ENCODE data around the gene SLC26A9. TPM values are rescaled to one million over a fixed set of nuclear protein-coding genes. Genes with fewer than 3 reads are reported as not detected.

The SLC26A9 gene, protein sequence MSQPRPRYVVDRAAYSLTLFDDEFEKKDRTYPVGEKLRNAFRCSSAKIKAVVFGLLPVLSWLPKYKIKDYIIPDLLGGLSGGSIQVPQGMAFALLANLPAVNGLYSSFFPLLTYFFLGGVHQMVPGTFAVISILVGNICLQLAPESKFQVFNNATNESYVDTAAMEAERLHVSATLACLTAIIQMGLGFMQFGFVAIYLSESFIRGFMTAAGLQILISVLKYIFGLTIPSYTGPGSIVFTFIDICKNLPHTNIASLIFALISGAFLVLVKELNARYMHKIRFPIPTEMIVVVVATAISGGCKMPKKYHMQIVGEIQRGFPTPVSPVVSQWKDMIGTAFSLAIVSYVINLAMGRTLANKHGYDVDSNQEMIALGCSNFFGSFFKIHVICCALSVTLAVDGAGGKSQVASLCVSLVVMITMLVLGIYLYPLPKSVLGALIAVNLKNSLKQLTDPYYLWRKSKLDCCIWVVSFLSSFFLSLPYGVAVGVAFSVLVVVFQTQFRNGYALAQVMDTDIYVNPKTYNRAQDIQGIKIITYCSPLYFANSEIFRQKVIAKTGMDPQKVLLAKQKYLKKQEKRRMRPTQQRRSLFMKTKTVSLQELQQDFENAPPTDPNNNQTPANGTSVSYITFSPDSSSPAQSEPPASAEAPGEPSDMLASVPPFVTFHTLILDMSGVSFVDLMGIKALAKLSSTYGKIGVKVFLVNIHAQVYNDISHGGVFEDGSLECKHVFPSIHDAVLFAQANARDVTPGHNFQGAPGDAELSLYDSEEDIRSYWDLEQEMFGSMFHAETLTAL
- not detected for total RNA-seq (2021; ENCODE audit: unreplicated experiment)
- polyA plus RNA-seq (2012; ENCODE audit: insufficient read length) = not detected
- Bru-seq, nascent RNA = not detected
- percentile 3 among the genes with signal in this experiment for BruChase-seq, experiment 1, labeled RNA remaining after a 2-hour chase
- BruChase-seq, experiment 2, labeled RNA remaining after a 6-hour chase = percentile 4 among the genes with signal in this experiment
- long read RNA-seq = 0 reads

DNA sequence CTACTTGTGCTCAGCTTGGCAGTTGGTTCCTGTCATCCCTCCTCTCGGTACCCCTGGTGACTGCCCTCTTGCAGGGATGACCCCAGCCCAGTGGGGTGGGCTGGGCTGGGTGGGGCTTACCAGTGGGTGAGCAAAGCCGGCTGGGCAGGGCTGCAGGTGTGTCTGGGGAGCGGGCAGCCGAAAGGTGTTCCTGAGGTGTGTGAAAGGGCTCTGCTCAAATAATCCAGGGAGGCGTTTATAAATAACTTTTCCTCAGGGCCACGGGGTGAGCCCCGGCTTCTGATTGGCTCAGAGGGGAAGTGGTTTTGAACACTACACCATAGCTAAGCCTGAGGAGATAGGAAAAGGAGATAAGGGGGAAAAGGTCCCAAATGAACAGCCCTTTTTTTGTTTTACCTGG, at the start of gene SLC26A9:
TSS of gene SLC26A9 (minus strand) at position 212 of the 400 bp plus-strand sequence. CDS start 7,636 bp downstream, outside the sequence.
- POLR2A ChIA-PET = no interaction called here
- DNase-seq (ENCODE audit: low read depth, low spot score) (no peak), ATAC-seq (no peak)
- in situ Hi-C loops (cut with HindIII; ENCODE audit: low pct_unique_long_range_greater_than_20kb, low sequenced_read_pairs) = no loop called here
- Histone ChIP-seq H3K27me3 (ENCODE audit: control insufficient read depth, insufficient read depth, low read length) (peaks cover 16% of the 10 kb centered on the region; the same call in 1 of the 2 replicates), H3K27ac (ENCODE audit: low read length) (no peak within 1 kb of the TSS), H3K4me1 (ENCODE audit: control insufficient read depth, insufficient read depth, low read length) (no peaks in the 10 kb centered on the region), H3K36me3 (ENCODE audit: control insufficient read depth, insufficient read depth, low read length) (no peaks in the 10 kb centered on the region), H3K9me3 (ENCODE audit: control insufficient read depth, insufficient read depth, low read depth, low read length) (no peaks in the 10 kb centered on the region), H3K4me3 (ENCODE audit: low read depth in 2 of 2, low read length in 2 of 2) (no peak within 1 kb of the TSS)
- CTCF ChIA-PET = interaction anchor here (2.0 kb wide), 1 partner anchor 34 kb away, joined by 6 read pairs; no protein-coding TSS in a partner anchor
- TF ChIP-seq POLR2AphosphoS5 (IDR thresholded peaks at IDR 0.05; ENCODE audit: low read depth, low read length) = no peak
- intact Hi-C loops (cut with micrococcal nuclease; ENCODE audit: unreplicated experiment) = no loop called here
- no TSS peak for BruUV-seq (replicated peaks)

DNA sequence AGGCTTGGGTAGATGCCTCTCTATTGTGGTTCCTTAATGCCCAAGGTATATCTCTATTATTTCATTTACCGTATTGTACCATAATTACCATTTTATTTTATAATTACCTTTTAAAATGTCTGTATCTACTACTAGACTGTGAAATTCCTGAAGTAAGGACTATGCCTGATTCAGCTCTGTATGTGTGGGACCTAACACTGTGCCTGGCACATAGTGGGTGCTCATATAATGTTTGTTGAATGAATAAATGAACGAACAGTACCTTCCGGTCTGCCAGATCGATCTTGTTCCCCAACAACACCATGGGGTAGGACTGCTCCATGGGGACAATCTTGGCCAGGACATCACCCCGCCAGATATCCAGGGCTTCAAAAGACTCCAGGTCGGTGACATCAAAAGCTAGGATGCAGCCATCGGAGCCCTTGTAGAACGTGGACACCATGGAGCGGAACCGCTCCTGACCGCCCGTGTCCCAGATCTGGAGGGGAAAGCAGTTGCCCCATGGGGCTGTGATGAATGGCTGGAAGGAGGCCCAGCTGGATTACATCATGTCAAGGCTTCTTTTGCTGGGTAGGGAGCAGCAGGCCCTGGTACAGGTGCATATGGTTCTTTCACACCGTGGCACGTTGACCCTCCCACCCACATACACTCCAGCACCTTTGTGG, 49.1 kb upstream of the SLC26A9 start:
- Histone ChIP-seq H3K9me3 (ENCODE audit: control insufficient read depth, insufficient read depth, low read depth, low read length) (no peaks in the 10 kb centered on the region), H3K4me3 (ENCODE audit: low read depth in 2 of 2, low read length in 2 of 2) (no peak overlapping the region), H3K4me1 (ENCODE audit: control insufficient read depth, insufficient read depth, low read length) (no peaks in the 10 kb centered on the region), H3K36me3 (ENCODE audit: control insufficient read depth, insufficient read depth, low read length) (no peaks in the 10 kb centered on the region), H3K27ac (ENCODE audit: low read length) (no peak overlapping the region), H3K27me3 (ENCODE audit: control insufficient read depth, insufficient read depth, low read length) (peaks cover 2% of the 10 kb centered on the region)
- POLR2A ChIA-PET = no interaction called here
- no peak for ATAC-seq
- in situ Hi-C loops (cut with HindIII; ENCODE audit: low pct_unique_long_range_greater_than_20kb, low sequenced_read_pairs) (no loop called here), intact Hi-C loops (cut with micrococcal nuclease; ENCODE audit: unreplicated experiment) (no loop called here)
- CTCF ChIA-PET = no interaction called here
- BruUV-seq (replicated peaks) = no TSS peak
- TF ChIP-seq SIN3A (IDR thresholded peaks at IDR 0.05; ENCODE audit: borderline replicate concordance, insufficient read depth, low read depth, low read length) (no peak), POLR2AphosphoS5 (IDR thresholded peaks at IDR 0.05; ENCODE audit: low read depth, low read length) (no peak), TCF7L2 (IDR thresholded peaks at IDR 0.05; ENCODE audit: low read depth, low read length) (no peak)
- TF ChIP-seq, protein P1, sequence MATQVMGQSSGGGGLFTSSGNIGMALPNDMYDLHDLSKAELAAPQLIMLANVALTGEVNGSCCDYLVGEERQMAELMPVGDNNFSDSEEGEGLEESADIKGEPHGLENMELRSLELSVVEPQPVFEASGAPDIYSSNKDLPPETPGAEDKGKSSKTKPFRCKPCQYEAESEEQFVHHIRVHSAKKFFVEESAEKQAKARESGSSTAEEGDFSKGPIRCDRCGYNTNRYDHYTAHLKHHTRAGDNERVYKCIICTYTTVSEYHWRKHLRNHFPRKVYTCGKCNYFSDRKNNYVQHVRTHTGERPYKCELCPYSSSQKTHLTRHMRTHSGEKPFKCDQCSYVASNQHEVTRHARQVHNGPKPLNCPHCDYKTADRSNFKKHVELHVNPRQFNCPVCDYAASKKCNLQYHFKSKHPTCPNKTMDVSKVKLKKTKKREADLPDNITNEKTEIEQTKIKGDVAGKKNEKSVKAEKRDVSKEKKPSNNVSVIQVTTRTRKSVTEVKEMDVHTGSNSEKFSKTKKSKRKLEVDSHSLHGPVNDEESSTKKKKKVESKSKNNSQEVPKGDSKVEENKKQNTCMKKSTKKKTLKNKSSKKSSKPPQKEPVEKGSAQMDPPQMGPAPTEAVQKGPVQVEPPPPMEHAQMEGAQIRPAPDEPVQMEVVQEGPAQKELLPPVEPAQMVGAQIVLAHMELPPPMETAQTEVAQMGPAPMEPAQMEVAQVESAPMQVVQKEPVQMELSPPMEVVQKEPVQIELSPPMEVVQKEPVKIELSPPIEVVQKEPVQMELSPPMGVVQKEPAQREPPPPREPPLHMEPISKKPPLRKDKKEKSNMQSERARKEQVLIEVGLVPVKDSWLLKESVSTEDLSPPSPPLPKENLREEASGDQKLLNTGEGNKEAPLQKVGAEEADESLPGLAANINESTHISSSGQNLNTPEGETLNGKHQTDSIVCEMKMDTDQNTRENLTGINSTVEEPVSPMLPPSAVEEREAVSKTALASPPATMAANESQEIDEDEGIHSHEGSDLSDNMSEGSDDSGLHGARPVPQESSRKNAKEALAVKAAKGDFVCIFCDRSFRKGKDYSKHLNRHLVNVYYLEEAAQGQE (IDR thresholded peaks at IDR 0.05; ENCODE audit: insufficient read depth in 1 of 2, low read depth in 2 of 2, low read length in 1 of 2) = no peak
- TF ChIP-seq, protein P2, sequence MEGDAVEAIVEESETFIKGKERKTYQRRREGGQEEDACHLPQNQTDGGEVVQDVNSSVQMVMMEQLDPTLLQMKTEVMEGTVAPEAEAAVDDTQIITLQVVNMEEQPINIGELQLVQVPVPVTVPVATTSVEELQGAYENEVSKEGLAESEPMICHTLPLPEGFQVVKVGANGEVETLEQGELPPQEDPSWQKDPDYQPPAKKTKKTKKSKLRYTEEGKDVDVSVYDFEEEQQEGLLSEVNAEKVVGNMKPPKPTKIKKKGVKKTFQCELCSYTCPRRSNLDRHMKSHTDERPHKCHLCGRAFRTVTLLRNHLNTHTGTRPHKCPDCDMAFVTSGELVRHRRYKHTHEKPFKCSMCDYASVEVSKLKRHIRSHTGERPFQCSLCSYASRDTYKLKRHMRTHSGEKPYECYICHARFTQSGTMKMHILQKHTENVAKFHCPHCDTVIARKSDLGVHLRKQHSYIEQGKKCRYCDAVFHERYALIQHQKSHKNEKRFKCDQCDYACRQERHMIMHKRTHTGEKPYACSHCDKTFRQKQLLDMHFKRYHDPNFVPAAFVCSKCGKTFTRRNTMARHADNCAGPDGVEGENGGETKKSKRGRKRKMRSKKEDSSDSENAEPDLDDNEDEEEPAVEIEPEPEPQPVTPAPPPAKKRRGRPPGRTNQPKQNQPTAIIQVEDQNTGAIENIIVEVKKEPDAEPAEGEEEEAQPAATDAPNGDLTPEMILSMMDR (IDR thresholded peaks at IDR 0.05) = no peak
- no peak for DNase-seq (ENCODE audit: low read depth, low spot score)
